HepG2 (cell line): Measurements from ENCODE around the gene TRRAP. TPM values are rescaled to one million over a fixed set of nuclear protein-coding genes. Genes with fewer than 3 reads are reported as not detected.

Source experiments
- ATAC-seq: fragments of 200-7000 bp; cut with Tn5 transposase; 3 replicates; pipeline ENCODE4 v1.9.1; 2020; ENCODE audit warnings: mild to moderate bottlenecking, moderate library complexity
- BruUV-seq: library from RNA; stranded (reverse); fragments of 400-500 nt; replicated peaks from 2 replicates; lab custom pipeline; 2021; lab: Mats Ljungman, UMichigan
- CTCF ChIA-PET: fragments of 300-600 bp; formaldehyde crosslinking; extraction: SDS; loops from one replicate; lab custom pipeline; 2021; ENCODE audit warnings: low total read pairs, inconsistent platforms, low intra/inter-chr PET ratio; lab: Yijun Ruan, JAX
- POLR2A ChIA-PET: fragments of 350-600 bp; sonication (Branson Sonifier 250); formaldehyde crosslinking; loops from one replicate; lab custom pipeline; 2020; ENCODE audit warnings: antibody characterized with exemption, inconsistent platforms; lab: Yijun Ruan, JAX
- DNase-seq: peaks from one replicate; pipeline ENCODE4 v3.0.0-alpha.2; 2015; ENCODE audit warnings: low spot score
- FAIRE-seq: peaks from 3 replicates; lab custom pipeline; 2011; peaks lifted over from hg19 to GRCh38; lab: Jason Lieb, UNC
- H2AFZ ChIP-seq: one replicate; pipeline ENCODE4 v1.6.1; 2011; ENCODE audit warnings: low read length, inconsistent platforms
- H3K27ac ChIP-seq: fragments of 300-600 bp; 3 replicates; pipeline ENCODE4 v1.8.0; 2011; ENCODE audit warnings: mixed run types, mild to moderate bottlenecking, mixed read lengths, low read length, inconsistent platforms; ENCODE audit not compliant: insufficient read depth; ENCODE audit errors: extremely low read length
- H3K27me3 ChIP-seq, 2 experiments: fragments of 200-600 bp in 1 of 2; 2 replicates in 1 of 2; 3 replicates in 1 of 2; pipeline versions ENCODE4 v1.6.0 to v1.8.0; 2011; ENCODE audit warnings: low read length in 2 of 2, mild to moderate bottlenecking in 2 of 2, moderate library complexity in 2 of 2, inconsistent platforms in 1 of 2; ENCODE audit not compliant: insufficient read depth in 2 of 2, control insufficient read depth in 1 of 2
- H3K36me3 ChIP-seq, 2 experiments: fragments of 200-600 bp in 1 of 2; replicated peaks in 1 of 2; 2 replicates in 1 of 2; 3 replicates in 1 of 2; pipeline versions ENCODE4 v1.5.1 to v1.8.0; 2011; ENCODE audit warnings: low read length in 2 of 2, inconsistent platforms in 1 of 2; ENCODE audit not compliant: insufficient read depth in 2 of 2, control insufficient read depth in 1 of 2
- H3K4me1 ChIP-seq: 2 replicates; pipeline ENCODE4 v1.5.1; 2012; ENCODE audit warnings: low read length, inconsistent platforms; ENCODE audit not compliant: insufficient read depth
- H3K4me2 ChIP-seq: 2 replicates; pipeline ENCODE4 v1.6.0; 2011; ENCODE audit warnings: low read depth, low read length, inconsistent platforms
- H3K4me3 ChIP-seq, 3 experiments: fragments of 200-600 bp in 1 of 3; sonication (generic), shearing (Covaris generic) in 1 of 3; replicated peaks in 1 of 3; 2 replicates each; pipeline ENCODE4 v1.5.1; 2011 to 2016; ENCODE audit warnings: low read length in 3 of 3, inconsistent platforms in 2 of 3, low read depth in 2 of 3, mild to moderate bottlenecking in 2 of 3, control low read depth in 1 of 3, mixed read lengths in 1 of 3; ENCODE audit not compliant: insufficient read depth in 1 of 3
- H3K79me2 ChIP-seq: one replicate; pipeline ENCODE4 v1.6.1; 2011; ENCODE audit warnings: low read length, inconsistent platforms; ENCODE audit not compliant: insufficient read depth
- H3K9ac ChIP-seq: 2 replicates; pipeline ENCODE4 v1.6.0; 2011; ENCODE audit warnings: mild to moderate bottlenecking, low read depth, low read length, inconsistent platforms; ENCODE audit not compliant: insufficient read depth
- H3K9me3 ChIP-seq: 2 replicates; pipeline ENCODE4 v1.5.1; 2012; ENCODE audit warnings: mild to moderate bottlenecking, low read length
- H4K20me1 ChIP-seq: 2 replicates; pipeline ENCODE4 v1.6.0; 2011; ENCODE audit warnings: inconsistent platforms, mild to moderate bottlenecking, low read length, moderate library complexity; ENCODE audit not compliant: insufficient read depth
- CEBPG ChIP-seq: IDR thresholded peaks from 2 replicates; pipeline ENCODE4 v1.6.1; 2016
- GABPB1 ChIP-seq: IDR thresholded peaks from 2 replicates; pipeline ENCODE4 v1.6.1; 2016; ENCODE audit warnings: mild to moderate bottlenecking, missing genetic modification reagents, moderate library complexity, missing compliant biosample characterization
- HIVEP1 ChIP-seq: sonication (generic); formaldehyde crosslinking; IDR thresholded peaks from 2 replicates; pipeline ENCODE4 v1.4.0; 2020; ENCODE audit warnings: mild to moderate bottlenecking, missing genetic modification reagents
- MXD1 ChIP-seq: sonication (generic); formaldehyde crosslinking; IDR thresholded peaks from 2 replicates; pipeline ENCODE4 v1.4.0; 2020; ENCODE audit warnings: mild to moderate bottlenecking, missing genetic modification reagents
- SATB2 ChIP-seq: sonication (generic); formaldehyde crosslinking; IDR thresholded peaks from 2 replicates; pipeline ENCODE4 v1.5.0; 2020; ENCODE audit warnings: missing genetic modification reagents
- SMC3 ChIP-seq: IDR thresholded peaks from 2 replicates; pipeline ENCODE4 v1.6.1; 2011; ENCODE audit warnings: low read length, improper control_type of control experiment
- ZKSCAN1 ChIP-seq: fragments of 150-350 bp; IDR thresholded peaks from 2 replicates; pipeline ENCODE4 v1.6.1; 2014; ENCODE audit warnings: low read length
- ZNF10 ChIP-seq: sonication (generic); formaldehyde crosslinking; IDR thresholded peaks from 2 replicates; pipeline ENCODE4 v1.4.0; 2020; ENCODE audit warnings: mild to moderate bottlenecking, low read depth, missing genetic modification reagents, borderline replicate concordance
- ZNF230 ChIP-seq: sonication (generic); formaldehyde crosslinking; IDR thresholded peaks from 2 replicates; pipeline ENCODE4 v1.4.0; 2020; ENCODE audit warnings: mild to moderate bottlenecking, missing genetic modification reagents
- ZNF274 ChIP-seq: sonication (generic); formaldehyde crosslinking; IDR thresholded peaks from 2 replicates; pipeline ENCODE4 v1.5.1; 2020; ENCODE audit warnings: mild to moderate bottlenecking, missing genetic modification reagents
- ZNF883 ChIP-seq: sonication (generic); formaldehyde crosslinking; IDR thresholded peaks from 2 replicates; pipeline ENCODE4 v1.5.1; 2020; ENCODE audit warnings: mild to moderate bottlenecking, missing genetic modification reagents; ENCODE audit errors: not compliant biosample characterization
- WGBS: methylation state at CpG from one replicate; pipeline ENCODE4 v1.1.6; 2017; ENCODE audit warnings: low lambda C conversion rate; 5-methylcytosine and 5-hydroxymethylcytosine counted together
- in situ Hi-C: cut with HindIII; loops from 2 replicates; pipeline ENCODE4 v1.10.0; 2017; ENCODE audit warnings: low pct_unique_long_range_greater_than_20kb; ENCODE audit not compliant: extremely low pct_ligation_motif_present
- intact Hi-C: fragments of 100-400 bp; cut with micrococcal nuclease; formaldehyde crosslinking; loops from one replicate; pipeline ENCODE4 v1.10.0; 2022; ENCODE audit not compliant: unreplicated experiment
- polyA plus RNA-seq, 8 experiments: library from polyadenylated mRNA; depleted of rRNA in 3 of 8; stranded (reverse) in 7 of 8; unstranded in 1 of 8; fragments of >200 nt; fragmentation: Illumina TruSeq in 4 of 8; extraction: Trizol in 4 of 8; gene quantifications; 2 replicates each; pipeline versions ENCODE4 v1.2.1 to v1.2.3, GENCODE V29; 2011 to 2016; ENCODE audit warnings: low read depth in 4 of 8, missing spikeins in 1 of 8, mixed read lengths in 1 of 8; ENCODE audit not compliant: insufficient read depth in 1 of 8
- total RNA-seq, 5 experiments: library from RNA; depleted of rRNA; stranded (reverse); fragments of >200 nt; fragmentation: Illumina TruSeq; extraction: Trizol; gene quantifications; 2 replicates each; pipeline ENCODE4 v1.2.3, GENCODE V29; 2016; ENCODE audit warnings: low read depth in 1 of 5

The TRRAP gene
- total and polyA plus RNA-seq, 2 of the 13 experiments (the other 11 are each of a cell fraction or from before 2014, with no cell fraction given), result 8.6 to 10.5 TPM

GRCh38 chr7:98874942-98875341 is 3.4 kb upstream of the TRRAP start:
- ChIA-PET POLR2A (no interaction called here), CTCF (no interaction called here)
- H3K79me2 ChIP-seq, result peaks cover 11% of the 10 kb centered on the region
- intact Hi-C loops (no loop called here), in situ Hi-C loops (no loop called here)
- DNase-seq (no peak), ATAC-seq (no peak), FAIRE-seq (no peak)
- no peak overlapping the region for H3K4me3 ChIP-seq
- no peak overlapping the region for H3K4me2 ChIP-seq
- H3K27ac ChIP-seq, result no peak overlapping the region
- peaks cover 3 to 17% of the 10 kb centered on the region in 2 experiments; a peak in 3 of 5 replicates for H3K27me3 ChIP-seq
- TF ChIP-seq ZNF274 (CRISPR knock-in tag), result no peak
- no peak for TF ChIP-seq CEBPG (CRISPR knock-in tag)
- TF ChIP-seq HIVEP1 (CRISPR knock-in tag), result no peak
- TF ChIP-seq MXD1 (CRISPR knock-in tag), result no peak
- no peak for TF ChIP-seq SMC3
- TF ChIP-seq ZNF883 (CRISPR knock-in tag), result no peak
- TF ChIP-seq ZNF230 (CRISPR knock-in tag), result no peak
- no peak for TF ChIP-seq GABPB1 (CRISPR knock-in tag)
- 19% methylated on average over 1 of the region's 1 CpG for WGBS
- H4K20me1 ChIP-seq, result peaks cover 2% of the 10 kb centered on the region; the same call in 1 of the 2 replicates
- no peak overlapping the region for H3K9ac ChIP-seq
- H3K9me3 ChIP-seq, result no peaks in the 10 kb centered on the region
- peaks cover 43% of the 10 kb centered on the region for H3K4me1 ChIP-seq
- H2AFZ ChIP-seq, result no peak overlapping the region
- no TSS peak for BruUV-seq
- no peaks in the 10 kb centered on the region for H3K36me3 ChIP-seq

- no peak overlapping the region for H3K4me2 ChIP-seq
- in situ Hi-C loops (no loop called here), intact Hi-C loops (no loop called here)
- no peak overlapping the region for H3K9ac ChIP-seq
- no peaks in the 10 kb centered on the region for H3K9me3 ChIP-seq
- no peak for ATAC-seq
- H3K4me1 ChIP-seq, result peaks cover 48% of the 10 kb centered on the region
- peaks cover 17% of the 10 kb centered on the region for H3K79me2 ChIP-seq
- FAIRE-seq, result no peak
- H4K20me1 ChIP-seq, result peaks cover 4% of the 10 kb centered on the region; the same call in 1 of the 2 replicates
- peak; percentile 34 for DNase-seq
- ChIA-PET CTCF (no interaction called here), POLR2A (no interaction called here)
- no peaks in the 10 kb centered on the region for H3K36me3 ChIP-seq
- 25% methylated on average over 4 of the region's 9 CpGs for WGBS
- peaks cover 3 to 16% of the 10 kb centered on the region in 2 experiments; a peak in 3 of 5 replicates for H3K27me3 ChIP-seq
- no peak overlapping the region for H2AFZ ChIP-seq
- H3K27ac ChIP-seq, result no peak overlapping the region
- BruUV-seq, result no TSS peak
- H3K4me3 ChIP-seq, result no peak overlapping the region
- TF ChIP-seq ZNF10 (no peak), SATB2 (CRISPR knock-in tag) (no peak), ZNF230 (CRISPR knock-in tag) (no peak), ZKSCAN1 (no peak)
Measured at GRCh38 chr7:98875501-98875900, 2.8 kb upstream of the TRRAP start.
